Measurements from ENCODE around the gene DSP.

DNA sequence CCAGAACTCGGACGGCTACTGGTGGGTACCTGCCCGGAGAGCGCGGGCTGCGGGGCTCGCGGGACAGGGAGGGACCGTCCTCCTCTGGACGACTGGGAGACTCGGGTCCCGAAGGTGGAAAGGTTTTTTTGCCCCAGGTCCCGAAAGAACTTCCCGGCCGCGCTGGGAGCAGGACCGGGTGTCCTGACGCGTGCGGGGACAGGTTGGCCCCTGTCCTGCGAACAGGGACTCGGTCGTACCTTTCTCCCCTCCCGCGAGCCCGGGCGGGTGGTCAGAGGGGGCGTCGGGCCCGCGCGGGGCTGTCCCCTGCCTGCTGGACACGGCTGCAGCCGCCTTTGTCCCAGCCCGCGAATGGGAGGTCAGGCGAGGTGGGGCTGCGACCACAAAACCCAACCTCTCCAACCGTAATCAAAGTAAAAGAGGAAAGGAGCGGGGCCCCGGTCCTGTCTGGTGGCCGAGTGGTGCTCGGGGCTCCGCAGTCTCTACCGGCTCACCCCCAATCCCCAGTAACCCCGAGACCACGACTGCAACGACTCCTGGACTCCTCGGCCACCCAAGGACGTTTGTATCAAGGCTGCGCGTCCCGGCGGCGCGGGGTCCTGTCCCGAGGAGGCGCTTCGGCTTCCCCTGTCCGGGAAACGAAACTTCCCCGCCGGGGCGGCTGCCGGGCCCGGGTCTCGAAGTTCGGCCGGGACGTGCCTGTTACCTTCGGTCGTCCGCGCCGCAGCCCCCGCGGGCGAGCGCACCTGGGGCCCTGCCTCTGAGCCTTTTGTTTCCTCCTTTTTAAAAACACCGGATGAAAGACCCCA lies 798 bp downstream of the DSP start:
- TF ChIP-seq EZH2 (optimal IDR thresholded peaks at IDR 0.05; ENCODE audit: low read depth, low read length) (no peak), EZH2phosphoT487 (IDR thresholded peaks at IDR 0.05; ENCODE audit: low read length) (no peak)
- TF ChIP-seq, protein P1, sequence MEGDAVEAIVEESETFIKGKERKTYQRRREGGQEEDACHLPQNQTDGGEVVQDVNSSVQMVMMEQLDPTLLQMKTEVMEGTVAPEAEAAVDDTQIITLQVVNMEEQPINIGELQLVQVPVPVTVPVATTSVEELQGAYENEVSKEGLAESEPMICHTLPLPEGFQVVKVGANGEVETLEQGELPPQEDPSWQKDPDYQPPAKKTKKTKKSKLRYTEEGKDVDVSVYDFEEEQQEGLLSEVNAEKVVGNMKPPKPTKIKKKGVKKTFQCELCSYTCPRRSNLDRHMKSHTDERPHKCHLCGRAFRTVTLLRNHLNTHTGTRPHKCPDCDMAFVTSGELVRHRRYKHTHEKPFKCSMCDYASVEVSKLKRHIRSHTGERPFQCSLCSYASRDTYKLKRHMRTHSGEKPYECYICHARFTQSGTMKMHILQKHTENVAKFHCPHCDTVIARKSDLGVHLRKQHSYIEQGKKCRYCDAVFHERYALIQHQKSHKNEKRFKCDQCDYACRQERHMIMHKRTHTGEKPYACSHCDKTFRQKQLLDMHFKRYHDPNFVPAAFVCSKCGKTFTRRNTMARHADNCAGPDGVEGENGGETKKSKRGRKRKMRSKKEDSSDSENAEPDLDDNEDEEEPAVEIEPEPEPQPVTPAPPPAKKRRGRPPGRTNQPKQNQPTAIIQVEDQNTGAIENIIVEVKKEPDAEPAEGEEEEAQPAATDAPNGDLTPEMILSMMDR (IDR thresholded peaks at IDR 0.05; ENCODE audit: low read length): no peak

Data from MM.1S (cell line).